ENCODE data around the gene CCDC85A.
"Not testable (repeated sequence)": the region's sequence is repeated elsewhere in the genome, so short reads cannot be mapped to it uniquely, and the experiment has no call there.

Gene CCDC85A

DNA sequence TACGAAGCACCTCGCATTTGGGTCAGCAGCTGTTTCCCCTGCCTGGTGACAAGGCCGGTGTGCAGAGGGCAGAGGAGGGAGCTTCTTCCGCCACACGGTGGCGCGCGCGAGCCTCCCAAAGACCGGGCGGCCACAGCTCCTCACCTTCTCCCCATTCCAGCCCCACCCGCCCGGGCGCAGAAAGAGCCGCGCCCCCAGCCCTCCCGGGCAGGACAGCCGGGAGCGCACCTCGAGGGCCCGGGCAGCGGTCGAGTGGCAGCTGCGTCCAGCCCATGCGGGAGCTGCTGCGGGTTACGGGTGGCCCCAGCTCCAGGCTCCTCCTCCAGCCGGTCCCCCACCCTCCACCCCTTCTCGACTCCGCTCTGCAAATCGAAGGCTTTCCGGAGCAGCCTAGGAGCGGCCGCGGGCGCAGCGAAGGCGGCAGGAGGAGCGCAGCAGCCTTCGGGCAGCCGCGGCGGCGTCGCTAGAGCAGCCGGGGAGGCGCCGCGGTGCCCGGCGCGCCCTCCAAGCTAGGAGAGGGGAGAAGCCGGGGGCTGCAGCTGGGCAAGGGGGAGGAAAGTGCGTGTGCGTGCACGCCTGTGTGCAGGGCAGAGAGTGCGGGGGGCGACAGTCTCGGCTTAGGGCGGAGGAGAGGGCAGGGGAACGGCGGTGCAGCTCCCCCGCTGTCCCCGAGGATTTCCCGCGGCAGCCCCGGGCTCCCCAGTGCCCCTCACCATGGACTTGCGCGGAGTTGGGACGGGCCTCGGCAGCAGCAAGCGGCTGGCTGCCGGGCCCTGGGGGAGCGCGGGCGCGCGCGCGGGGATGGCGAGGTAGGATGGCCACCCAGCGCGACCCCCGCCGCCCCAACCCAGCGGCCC lies at the start of gene CCDC85A:
CCDC85A (plus strand) TSS at position 348 of the 857 bp plus-strand sequence. CDS start 635 bp downstream, outside the sequence.
- peak; percentile 83 for DNase-seq

DNA sequence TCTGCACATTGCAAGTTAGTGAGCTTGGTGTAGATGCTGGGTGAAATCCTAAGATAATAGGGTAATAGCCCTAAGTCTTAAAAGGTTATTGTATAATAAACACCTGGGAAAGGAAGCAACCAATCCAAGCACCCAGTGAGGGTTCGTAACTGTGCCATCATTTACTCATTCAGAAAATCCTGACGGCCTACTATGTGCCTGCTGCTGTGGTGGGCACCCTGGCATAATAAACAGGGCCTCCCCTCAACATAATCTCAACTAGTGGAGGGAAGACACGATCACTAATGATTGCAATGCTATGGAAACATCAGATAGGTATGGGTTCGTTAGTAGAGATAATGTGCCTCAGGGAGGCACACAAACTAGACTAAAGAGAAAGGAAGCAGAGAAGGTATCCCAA lies 48.9 kb upstream of the CCDC85A start:
- DNase-seq = no peak

GRCh38 chr2:56142497-56143061 lies 41.2 kb upstream of the CCDC85A start:
- DNase-seq = not testable (repeated sequence)

- no peak for DNase-seq
These were observed 35.9 kb upstream of the CCDC85A start for GRCh38 chr2:56147907-56148306.

DNA sequence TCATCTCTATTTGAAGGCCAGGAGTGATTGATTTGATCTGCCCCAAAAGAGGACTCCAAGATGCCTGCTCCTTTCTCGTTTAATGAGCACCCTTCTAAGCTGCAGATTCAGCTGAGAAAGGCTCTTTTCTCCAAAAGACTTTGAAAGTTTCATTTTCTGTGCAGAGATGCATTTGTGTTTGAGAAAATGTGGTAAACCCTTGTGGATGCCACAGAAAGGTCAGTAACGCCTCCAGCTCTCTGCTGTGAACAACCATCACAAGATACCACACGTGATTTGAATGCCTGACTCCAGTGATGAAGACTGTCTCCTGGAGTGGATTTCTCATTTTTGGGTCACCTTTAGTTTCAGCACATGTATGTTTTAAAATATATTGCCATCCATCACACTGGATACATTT lies 35.0 kb upstream of the CCDC85A start:
- DNase-seq = no peak

DNA sequence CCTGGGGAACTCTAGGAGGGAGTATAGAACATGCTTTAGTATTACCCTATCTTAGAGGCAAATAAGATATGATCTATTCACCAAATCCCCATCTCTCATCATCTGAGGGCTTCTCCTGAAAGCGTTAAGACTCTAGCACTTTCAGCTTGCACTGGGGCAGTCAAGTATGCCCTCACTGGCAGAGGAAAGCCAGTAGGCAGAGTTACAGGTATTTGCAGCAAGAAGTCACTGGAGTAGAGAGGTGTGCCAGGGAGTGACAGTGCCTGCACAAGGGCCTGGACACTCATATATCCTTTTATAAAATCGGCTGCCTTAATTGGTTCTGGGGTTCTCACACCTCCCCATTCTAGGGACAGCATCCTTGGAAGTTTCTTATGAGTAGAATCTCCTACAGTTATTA lies 31.9 kb upstream of the CCDC85A start:
- no peak for DNase-seq

- DNase-seq = no peak
These were observed 28.6 kb upstream of the CCDC85A start for GRCh38 chr2:56155188-56155587.

GRCh38 chr2:56159875-56160274 lies 23.9 kb upstream of the CCDC85A start:
- not testable (repeated sequence) for DNase-seq

- no peak for DNase-seq
These were observed 15.9 kb upstream of the CCDC85A start for GRCh38 chr2:56167616-56168562.

GRCh38 chr2:56169521-56169920 lies 14.3 kb upstream of the CCDC85A start:
- DNase-seq = no peak

DNA sequence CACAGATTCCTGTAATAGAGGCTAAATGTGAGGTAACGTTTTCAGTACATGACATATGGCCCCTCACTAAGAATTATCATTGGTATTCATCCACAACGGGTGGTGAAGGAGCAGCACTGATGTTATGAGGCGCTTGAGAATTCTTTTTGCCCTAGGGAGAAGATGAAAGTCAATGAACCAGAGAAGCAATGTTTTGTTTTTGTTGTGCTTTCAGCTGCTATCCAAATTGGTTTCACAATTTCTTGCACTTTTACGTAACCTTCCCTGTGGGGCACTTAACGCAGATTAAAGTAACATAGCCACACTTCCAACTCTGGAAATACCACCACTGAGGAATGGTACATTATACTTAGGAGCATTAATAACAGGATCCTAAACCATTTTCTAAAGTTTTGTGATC lies 13.3 kb upstream of the CCDC85A start:
- DNase-seq = no peak

GRCh38 chr2:56170988-56171387 lies 12.8 kb upstream of the CCDC85A start:
- no peak for DNase-seq

DNA sequence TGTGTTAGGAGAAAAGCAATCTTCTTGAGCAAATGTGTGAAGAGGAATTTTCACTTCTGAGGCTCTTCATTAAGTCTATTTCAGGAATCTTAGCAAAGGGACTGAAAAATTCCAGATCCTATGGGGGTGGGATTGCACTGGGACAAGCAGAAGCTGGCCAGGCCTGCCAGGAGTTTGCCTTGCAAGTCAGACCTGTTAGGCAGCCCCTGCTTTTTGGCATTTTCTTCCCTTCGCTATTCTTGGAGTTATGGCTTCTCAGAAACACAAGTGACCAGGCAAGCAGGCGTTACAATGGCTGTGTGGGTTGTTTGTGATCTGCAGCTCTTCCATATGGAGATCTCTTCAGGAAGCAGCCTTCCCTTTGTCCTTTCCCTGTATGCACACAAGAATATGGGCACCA lies 8.0 kb upstream of the CCDC85A start:
- no peak for DNase-seq

DNA sequence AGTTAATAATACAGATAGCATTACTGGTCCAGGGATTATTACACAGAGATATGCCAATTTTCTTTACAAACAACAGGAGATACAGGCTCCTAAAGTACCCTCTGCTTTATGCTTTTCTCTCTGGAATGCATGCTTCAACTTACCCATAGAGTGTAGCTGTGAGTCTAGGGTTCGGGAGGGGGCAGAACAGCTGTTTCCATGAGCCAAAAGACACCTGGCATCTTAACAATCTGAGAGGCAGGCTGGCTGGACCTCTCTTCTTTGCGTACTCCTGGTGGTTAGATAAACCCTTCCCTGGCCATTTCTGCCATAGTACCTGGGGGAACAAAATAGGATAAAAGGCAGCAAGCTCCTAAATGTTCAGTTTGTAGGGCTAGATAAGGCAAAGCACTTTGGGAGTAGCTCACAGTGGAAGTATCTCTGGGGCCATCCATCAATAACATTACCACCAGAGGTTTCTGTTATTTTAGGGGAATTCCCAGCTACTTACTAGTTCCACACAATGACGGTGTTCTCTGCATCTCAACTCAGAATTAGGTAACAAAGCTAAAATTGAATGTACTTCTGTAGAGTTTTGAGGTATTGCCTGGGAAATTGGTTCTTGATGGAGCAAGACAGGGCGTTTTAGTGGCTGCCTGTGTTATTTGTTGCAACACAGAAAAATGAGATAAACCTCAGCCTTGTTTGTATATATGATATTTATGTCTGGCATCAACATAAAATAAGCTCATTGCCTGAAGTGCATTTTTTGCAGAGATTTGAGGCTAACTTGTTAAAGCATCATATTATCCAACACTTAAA lies 6.2 kb upstream of the CCDC85A start:
- no peak for DNase-seq

DNA sequence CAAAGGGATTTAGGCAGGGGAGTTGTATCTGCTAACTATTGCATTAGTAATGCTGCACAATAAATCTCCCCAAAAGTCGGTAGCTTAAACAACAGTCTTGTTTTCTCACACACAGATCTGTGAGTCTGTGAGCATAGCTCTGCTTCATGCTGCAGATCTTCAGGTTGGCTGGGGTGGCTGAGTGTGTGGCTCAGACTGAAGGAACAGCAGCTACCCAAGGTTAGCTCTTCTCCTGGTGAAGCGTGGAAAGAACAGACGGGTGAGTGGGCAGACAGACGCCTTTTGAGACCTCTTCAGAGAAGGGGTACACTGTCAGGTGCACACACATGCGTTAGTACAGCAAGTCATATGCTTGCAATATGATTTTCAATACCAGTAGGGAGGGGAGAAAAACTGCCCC lies 3.9 kb upstream of the CCDC85A start:
- no peak for DNase-seq

DNA sequence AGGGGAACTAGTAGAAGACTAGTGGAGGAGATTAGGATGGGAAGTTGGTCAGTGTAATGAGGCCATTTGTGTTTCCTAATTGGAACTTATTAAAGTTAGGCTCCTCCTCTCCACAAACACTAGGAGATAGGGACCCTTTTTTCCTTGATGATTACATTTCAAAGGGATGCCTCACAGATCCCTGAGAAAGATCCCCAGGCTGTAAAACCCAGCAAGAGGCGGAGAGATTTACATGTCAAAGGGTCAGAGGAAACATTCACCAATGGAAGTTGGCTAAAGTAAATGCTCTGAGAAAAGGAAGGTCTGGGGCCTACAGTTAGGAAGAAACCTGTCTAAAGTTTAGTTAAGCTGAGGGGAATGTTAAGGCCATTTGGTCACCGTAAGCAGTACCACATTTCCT lies 1.4 kb upstream of the CCDC85A start:
- DNase-seq = no peak

DNA sequence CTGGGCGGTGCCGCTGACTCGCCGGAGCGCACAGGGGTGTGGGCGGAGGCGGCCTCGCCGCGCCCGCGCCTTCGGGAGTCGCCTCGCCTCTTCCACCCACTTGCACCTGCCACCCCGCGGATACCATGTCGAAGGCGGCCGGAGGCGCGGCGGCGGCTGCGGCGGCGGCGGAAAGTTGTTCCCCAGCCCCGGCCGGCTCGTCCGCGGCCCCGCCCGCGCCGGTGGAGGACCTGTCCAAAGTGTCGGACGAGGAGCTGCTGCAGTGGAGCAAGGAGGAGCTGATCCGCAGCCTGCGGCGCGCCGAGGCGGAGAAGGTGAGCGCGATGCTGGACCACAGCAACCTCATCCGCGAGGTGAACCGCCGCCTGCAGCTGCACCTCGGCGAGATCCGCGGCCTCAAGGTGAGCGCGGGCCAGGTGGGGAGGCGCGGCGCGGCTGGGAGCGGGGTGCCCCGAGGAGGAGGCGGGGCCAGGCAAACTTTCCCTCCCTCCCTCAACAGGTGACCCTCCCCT lies 766 bp downstream of the CCDC85A start:
- DNase-seq = no peak

- peak; percentile 33 for DNase-seq
These were observed 1.4 kb downstream of the CCDC85A start for GRCh38 chr2:56185101-56185581.

DNA sequence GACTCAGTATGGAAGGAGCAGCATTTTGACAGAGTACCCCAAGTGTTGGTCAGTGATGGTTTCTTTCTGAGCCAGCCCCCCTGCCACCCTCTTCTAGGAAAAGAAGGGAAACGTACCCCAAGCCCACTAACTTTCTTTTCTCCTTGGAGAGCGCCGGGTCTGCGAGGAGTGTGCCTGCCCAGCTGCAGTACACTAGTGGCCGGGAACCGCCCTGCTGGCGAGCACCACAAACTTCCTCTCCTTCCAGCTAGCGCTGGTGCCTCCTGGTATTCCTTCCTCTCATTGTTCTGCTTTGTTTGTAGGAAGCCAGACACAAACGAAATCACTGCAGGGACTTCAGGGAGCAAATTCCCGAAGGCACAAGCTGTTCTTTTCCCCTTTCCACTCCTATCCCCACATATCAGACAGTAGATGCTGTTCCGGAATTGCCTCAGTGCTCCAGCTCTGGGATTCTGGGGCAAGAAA lies 1.8 kb downstream of the CCDC85A start:
- no peak for DNase-seq

- DNase-seq = peak; percentile 26
These were observed 7.8 kb downstream of the CCDC85A start for GRCh38 chr2:56191617-56192016.

GRCh38 chr2:56192664-56193305 lies 9.0 kb downstream of the CCDC85A start:
- DNase-seq = no peak

Measured in midbrain (tissue), 1 donor.